HepG2 (cell line): Measurements from ENCODE around the gene GOLGA7B. TPM values are rescaled to one million over a fixed set of nuclear protein-coding genes. Genes with fewer than 3 reads are reported as not detected.

ENCODE experiments used
- ATAC-seq: fragments of 200-7000 bp; cut with Tn5 transposase; 3 replicates; pipeline ENCODE4 v1.9.1; 2020; ENCODE audit warnings: mild to moderate bottlenecking, moderate library complexity
- BruUV-seq: library from RNA; stranded (reverse); fragments of 400-500 nt; replicated peaks from 2 replicates; lab custom pipeline; 2021; lab: Mats Ljungman, UMichigan
- CTCF ChIA-PET: fragments of 300-600 bp; formaldehyde crosslinking; extraction: SDS; loops from one replicate; lab custom pipeline; 2021; ENCODE audit warnings: low total read pairs, inconsistent platforms, low intra/inter-chr PET ratio; lab: Yijun Ruan, JAX
- POLR2A ChIA-PET: fragments of 350-600 bp; sonication (Branson Sonifier 250); formaldehyde crosslinking; loops from one replicate; lab custom pipeline; 2020; ENCODE audit warnings: antibody characterized with exemption, inconsistent platforms; lab: Yijun Ruan, JAX
- DNase-seq: peaks from one replicate; pipeline ENCODE4 v3.0.0-alpha.2; 2015; ENCODE audit warnings: low spot score
- FAIRE-seq: peaks from 3 replicates; lab custom pipeline; 2011; peaks lifted over from hg19 to GRCh38; lab: Jason Lieb, UNC
- H2AFZ ChIP-seq: one replicate; pipeline ENCODE4 v1.6.1; 2011; ENCODE audit warnings: low read length, inconsistent platforms
- H3K27ac ChIP-seq: fragments of 300-600 bp; 3 replicates; pipeline ENCODE4 v1.8.0; 2011; ENCODE audit warnings: mixed run types, mild to moderate bottlenecking, mixed read lengths, low read length, inconsistent platforms; ENCODE audit not compliant: insufficient read depth; ENCODE audit errors: extremely low read length
- H3K27me3 ChIP-seq, 2 experiments: fragments of 200-600 bp in 1 of 2; 2 replicates in 1 of 2; 3 replicates in 1 of 2; pipeline versions ENCODE4 v1.6.0 to v1.8.0; 2011; ENCODE audit warnings: low read length in 2 of 2, mild to moderate bottlenecking in 2 of 2, moderate library complexity in 2 of 2, inconsistent platforms in 1 of 2; ENCODE audit not compliant: insufficient read depth in 2 of 2, control insufficient read depth in 1 of 2
- H3K36me3 ChIP-seq, 2 experiments: fragments of 200-600 bp in 1 of 2; replicated peaks in 1 of 2; 2 replicates in 1 of 2; 3 replicates in 1 of 2; pipeline versions ENCODE4 v1.5.1 to v1.8.0; 2011; ENCODE audit warnings: low read length in 2 of 2, inconsistent platforms in 1 of 2; ENCODE audit not compliant: insufficient read depth in 2 of 2, control insufficient read depth in 1 of 2
- H3K4me1 ChIP-seq: 2 replicates; pipeline ENCODE4 v1.5.1; 2012; ENCODE audit warnings: low read length, inconsistent platforms; ENCODE audit not compliant: insufficient read depth
- H3K4me2 ChIP-seq: 2 replicates; pipeline ENCODE4 v1.6.0; 2011; ENCODE audit warnings: low read depth, low read length, inconsistent platforms
- H3K4me3 ChIP-seq, 3 experiments: fragments of 200-600 bp in 1 of 3; sonication (generic), shearing (Covaris generic) in 1 of 3; replicated peaks in 1 of 3; 2 replicates each; pipeline ENCODE4 v1.5.1; 2011 to 2016; ENCODE audit warnings: low read length in 3 of 3, inconsistent platforms in 2 of 3, low read depth in 2 of 3, mild to moderate bottlenecking in 2 of 3, control low read depth in 1 of 3, mixed read lengths in 1 of 3; ENCODE audit not compliant: insufficient read depth in 1 of 3
- H3K79me2 ChIP-seq: one replicate; pipeline ENCODE4 v1.6.1; 2011; ENCODE audit warnings: low read length, inconsistent platforms; ENCODE audit not compliant: insufficient read depth
- H3K9ac ChIP-seq: 2 replicates; pipeline ENCODE4 v1.6.0; 2011; ENCODE audit warnings: mild to moderate bottlenecking, low read depth, low read length, inconsistent platforms; ENCODE audit not compliant: insufficient read depth
- H3K9me3 ChIP-seq: 2 replicates; pipeline ENCODE4 v1.5.1; 2012; ENCODE audit warnings: mild to moderate bottlenecking, low read length
- H4K20me1 ChIP-seq: 2 replicates; pipeline ENCODE4 v1.6.0; 2011; ENCODE audit warnings: inconsistent platforms, mild to moderate bottlenecking, low read length, moderate library complexity; ENCODE audit not compliant: insufficient read depth
- FOXO1 ChIP-seq: sonication (generic); formaldehyde crosslinking; IDR thresholded peaks from 2 replicates; pipeline ENCODE4 v1.4.0; 2020; ENCODE audit warnings: missing genetic modification reagents
- GATAD1 ChIP-seq: IDR thresholded peaks from 2 replicates; pipeline ENCODE4 v1.6.1; 2016; ENCODE audit warnings: missing genetic modification reagents, missing compliant biosample characterization
- LBX2 ChIP-seq: sonication (generic); formaldehyde crosslinking; IDR thresholded peaks from 2 replicates; pipeline ENCODE4 v1.5.0; 2020; ENCODE audit warnings: missing genetic modification reagents, mild to moderate bottlenecking, borderline replicate concordance
- REL ChIP-seq: sonication (generic); formaldehyde crosslinking; conservative IDR thresholded peaks from 2 replicates; pipeline ENCODE4 v1.8.0; 2022; ENCODE audit warnings: mild to moderate bottlenecking, missing genetic modification reagents, moderate library complexity
- ZBTB46 ChIP-seq: sonication (generic); formaldehyde crosslinking; IDR thresholded peaks from 2 replicates; pipeline ENCODE4 v1.4.0; 2020; ENCODE audit warnings: mild to moderate bottlenecking, missing genetic modification reagents, borderline replicate concordance
- ZNF432 ChIP-seq: sonication (generic); formaldehyde crosslinking; IDR thresholded peaks from 2 replicates; pipeline ENCODE4 v1.5.0; 2020; ENCODE audit warnings: missing genetic modification reagents, mild to moderate bottlenecking, borderline replicate concordance
- ZNF576 ChIP-seq: sonication (generic); formaldehyde crosslinking; IDR thresholded peaks from 2 replicates; pipeline ENCODE4 v1.4.0; 2020; ENCODE audit warnings: mild to moderate bottlenecking, missing genetic modification reagents
- WGBS: methylation state at CpG from one replicate; pipeline ENCODE4 v1.1.6; 2017; ENCODE audit warnings: low lambda C conversion rate; 5-methylcytosine and 5-hydroxymethylcytosine counted together
- in situ Hi-C: cut with HindIII; loops from 2 replicates; pipeline ENCODE4 v1.10.0; 2017; ENCODE audit warnings: low pct_unique_long_range_greater_than_20kb; ENCODE audit not compliant: extremely low pct_ligation_motif_present
- intact Hi-C: fragments of 100-400 bp; cut with micrococcal nuclease; formaldehyde crosslinking; loops from one replicate; pipeline ENCODE4 v1.10.0; 2022; ENCODE audit not compliant: unreplicated experiment
- polyA plus RNA-seq, 8 experiments: library from polyadenylated mRNA; depleted of rRNA in 3 of 8; stranded (reverse) in 7 of 8; unstranded in 1 of 8; fragments of >200 nt; fragmentation: Illumina TruSeq in 4 of 8; extraction: Trizol in 4 of 8; gene quantifications; 2 replicates each; pipeline versions ENCODE4 v1.2.1 to v1.2.3, GENCODE V29; 2011 to 2016; ENCODE audit warnings: low read depth in 4 of 8, missing spikeins in 1 of 8, mixed read lengths in 1 of 8; ENCODE audit not compliant: insufficient read depth in 1 of 8
- total RNA-seq, 5 experiments: library from RNA; depleted of rRNA; stranded (reverse); fragments of >200 nt; fragmentation: Illumina TruSeq; extraction: Trizol; gene quantifications; 2 replicates each; pipeline ENCODE4 v1.2.3, GENCODE V29; 2016; ENCODE audit warnings: low read depth in 1 of 5

Gene GOLGA7B
- total and polyA plus RNA-seq, 2 of the 13 experiments (the other 11 are each of a cell fraction or from before 2014, with no cell fraction given) = not detected

DNA sequence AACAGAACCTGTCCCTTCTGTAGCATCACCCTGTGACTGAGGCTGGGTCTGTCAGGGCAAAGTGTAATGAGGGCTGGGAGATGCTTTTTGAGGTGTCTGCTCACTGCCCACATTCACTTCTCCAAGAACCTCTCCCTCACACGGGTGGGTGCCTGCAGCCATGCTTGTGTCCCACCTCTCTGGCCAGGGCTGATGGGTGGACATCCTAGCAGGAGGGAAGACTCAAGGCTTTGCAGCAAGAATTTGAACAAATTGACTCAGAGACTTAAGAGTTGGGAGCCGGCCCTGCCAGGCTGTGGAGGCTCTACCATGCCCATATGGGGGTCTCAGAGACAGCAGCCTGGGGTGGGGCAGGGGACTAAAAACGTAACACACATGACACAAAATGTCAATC lies 33.4 kb downstream of the GOLGA7B start:
- Histone ChIP-seq H2AFZ (no peak overlapping the region), H3K9ac (no peak overlapping the region), H4K20me1 (no peaks in the 10 kb centered on the region), H3K36me3 (no peaks in the 10 kb centered on the region), H3K4me1 (no peaks in the 10 kb centered on the region), H3K79me2 (no peaks in the 10 kb centered on the region), H3K4me2 (no peak overlapping the region), H3K27me3 (peaks cover 6 to 32% of the 10 kb centered on the region in 2 experiments; a peak in 3 of 5 replicates), H3K9me3 (no peaks in the 10 kb centered on the region), H3K4me3 (no peak overlapping the region), H3K27ac (no peak overlapping the region)
- WGBS = 0% methylated on average over 3 of the region's 3 CpGs
- FAIRE-seq (no peak), DNase-seq (no peak), ATAC-seq (no peak)
- CTCF ChIA-PET = no interaction called here
- intact Hi-C loops = no loop called here
- TF ChIP-seq ZNF432 (CRISPR knock-in tag) (no peak), LBX2 (CRISPR knock-in tag) (no peak), FOXO1 (no peak), ZBTB46 (no peak), ZNF576 (no peak), REL (CRISPR knock-in tag) (no peak), GATAD1 (CRISPR knock-in tag) (no peak)
- BruUV-seq = no TSS peak
- in situ Hi-C loops = no loop called here
- POLR2A ChIA-PET = no interaction called here
